AG04449 (cell line): Measurements from ENCODE around the gene CCDC120.

Source experiments
- CTCF ChIA-PET: fragments of 350-600 bp; formaldehyde crosslinking; extraction: SDS; loops from one replicate; lab custom pipeline; 2021; ENCODE audit warnings: antibody characterized with exemption; lab: Yijun Ruan, JAX
- POLR2A ChIA-PET: fragments of 400-600, 350-600 bp; formaldehyde crosslinking; extraction: SDS; loops from one replicate; lab custom pipeline; 2020; ENCODE audit warnings: antibody characterized with exemption, inconsistent platforms; lab: Yijun Ruan, JAX
- DNase-seq: peaks from one replicate; pipeline ENCODE4 v3.0.0-alpha.2; 2010; ENCODE audit warnings: low read depth, low spot score
- H3K4me3 ChIP-seq: 2 replicates; pipeline ENCODE4 v1.5.1; 2011; ENCODE audit warnings: low read depth, mild to moderate bottlenecking, control low read depth, low read length
- CTCF ChIP-seq: IDR thresholded peaks from one replicate; pipeline ENCODE4 v1.5.1; 2011; ENCODE audit warnings: mild to moderate bottlenecking, moderate library complexity, low read length, control low read depth, inconsistent platforms; ENCODE audit not compliant: insufficient read depth; ENCODE audit errors: missing control alignments

The CCDC120 gene

GRCh38 chrX:49043987-49044281 lies 14.9 kb upstream of the CCDC120 start:
- POLR2A ChIA-PET = interaction anchor here (0.9 to 1.4 kb wide), 5 partner anchors 9 to 86 kb away, joined by 3 to 8 read pairs (median 4); partner anchors contain the start of genes GRIPAP1, KCND1 and OTUD5
- H3K4me3 ChIP-seq = peak overlapping the region; percentile 43
- TF ChIP-seq CTCF = no peak
- CTCF ChIA-PET = interaction anchor here (0.6 to 2.1 kb wide), 11 partner anchors 9 to 122 kb away, joined by 3 to 10 read pairs (median 3); partner anchors contain the start of genes KCND1 and OTUD5
- no peak for DNase-seq

- no peak for DNase-seq
- H3K4me3 ChIP-seq = peak overlapping the region; percentile 59
- TF ChIP-seq CTCF = no peak
- POLR2A ChIA-PET = interaction anchor here (0.7 kb wide), 1 partner anchor 9 kb away, joined by 3 read pairs; no protein-coding TSS in a partner anchor
- CTCF ChIA-PET = interaction anchor here (1.2 kb wide), 1 partner anchor 9 kb away, joined by 7 read pairs; no protein-coding TSS in a partner anchor
These were observed 5.4 kb upstream of the CCDC120 start for GRCh38 chrX:49053223-49054072.

GRCh38 chrX:49054073-49054762 lies 4.6 kb upstream of the CCDC120 start:
- TF ChIP-seq CTCF = no peak
- DNase-seq = no peak
- ChIA-PET CTCF (interaction anchor here (1.0 kb wide), 1 partner anchor 10 kb away, joined by 3 read pairs; no protein-coding TSS in a partner anchor), POLR2A (no interaction called here)
- H3K4me3 ChIP-seq = peak overlapping the region; percentile 59

- TF ChIP-seq CTCF = no peak
- DNase-seq = no peak
- no peak overlapping the region for H3K4me3 ChIP-seq
- ChIA-PET POLR2A (no interaction called here), CTCF (no interaction called here)
These were observed 402 bp downstream of the CCDC120 start for GRCh38 chrX:49059201-49059600.

GRCh38 chrX:49059681-49060085 lies 884 bp downstream of the CCDC120 start:
- no peak for DNase-seq
- POLR2A ChIA-PET = no interaction called here
- CTCF ChIA-PET = no interaction called here
- no peak overlapping the region for H3K4me3 ChIP-seq
- no peak for TF ChIP-seq CTCF

GRCh38 chrX:49060914-49061313 lies 2.1 kb downstream of the CCDC120 start:
- DNase-seq = no peak
- no peak overlapping the region for H3K4me3 ChIP-seq
- no peak for TF ChIP-seq CTCF
- POLR2A ChIA-PET = no interaction called here
- CTCF ChIA-PET = interaction anchor here (1.0 to 1.2 kb wide), 2 partner anchors 89 to 95 kb away, joined by 3 read pairs; partner anchors contain the start of gene KCND1
